Breast epithelium (tissue), 3 donors: ENCODE results near the gene BSPRY.

Source experiments
- CTCF ChIP-seq, 3 donors: fragments of 450-650 bp; IDR thresholded peaks; one replicate each; pipeline ENCODE4 v1.5.1; 2016 to 2017; ENCODE audit warnings: antibody characterized with exemption in 3 of 3, mild to moderate bottlenecking in 3 of 3, moderate library complexity in 3 of 3
- POLR2A ChIP-seq: fragments of 450-650 bp; IDR thresholded peaks from one replicate; pipeline ENCODE4 v1.6.1; 2016; ENCODE audit warnings: antibody characterized with exemption, mild to moderate bottlenecking, moderate library complexity
- POLR2AphosphoS5 ChIP-seq, 3 donors: sonication (generic); formaldehyde crosslinking; IDR thresholded peaks; one replicate each; pipeline ENCODE4 v1.6.1; 2017; ENCODE audit warnings: antibody characterized with exemption in 3 of 3

- TF ChIP-seq CTCF (IDR thresholded peaks at IDR 0.05) (no peak), POLR2A (no peak), POLR2AphosphoS5 (IDR thresholded peaks at IDR 0.05) (no peak)
Observed at GRCh38 chr9:113301548-113301947, 47.8 kb upstream of the BSPRY start.
